Loucy (cell line): ENCODE results near the gene HBP1.

ENCODE experiments used
- H2AFZ ChIP-seq: fragments of 200-600 bp; sonication (generic); 2 replicates; pipeline ENCODE4 v1.6.0; 2016; ENCODE audit warnings: antibody characterized with exemption, mild to moderate bottlenecking, low read length, moderate library complexity
- H3F3A ChIP-seq: fragments of 200-600 bp; 2 replicates; pipeline ENCODE4 v1.6.0; 2016; ENCODE audit warnings: antibody characterized with exemption, low read depth, mild to moderate bottlenecking
- H3K27me3 ChIP-seq: fragments of 200-600 bp; sonication (generic); 2 replicates; pipeline ENCODE4 v1.6.1; 2014; ENCODE audit warnings: low read length, mild to moderate bottlenecking; ENCODE audit not compliant: insufficient read depth, poor library complexity, severe bottlenecking
- H3K36me3 ChIP-seq: fragments of 200-600 bp; sonication (generic); 2 replicates; pipeline ENCODE4 v1.6.1; 2016; ENCODE audit warnings: low read length; ENCODE audit not compliant: insufficient read depth
- H3K4me1 ChIP-seq: fragments of 200-600 bp; sonication (generic); 2 replicates; pipeline ENCODE4 v1.5.1; 2014; ENCODE audit warnings: low read length, mild to moderate bottlenecking; ENCODE audit not compliant: insufficient read depth, poor library complexity, severe bottlenecking
- H3K4me2 ChIP-seq: fragments of 200-600 bp; sonication (generic); 2 replicates; pipeline ENCODE4 v1.6.0; 2014; ENCODE audit warnings: antibody characterized with exemption, low read length, low read depth, mild to moderate bottlenecking; ENCODE audit not compliant: poor library complexity, severe bottlenecking
- H3K4me3 ChIP-seq: fragments of 200-600 bp; sonication (generic); 2 replicates; pipeline ENCODE4 v1.5.1; 2014; ENCODE audit warnings: low read length, mild to moderate bottlenecking, mixed read lengths; ENCODE audit not compliant: poor library complexity, severe bottlenecking
- H3K79me2 ChIP-seq: fragments of 200-600 bp; sonication (generic); 2 replicates; pipeline ENCODE4 v1.6.1; 2014; ENCODE audit warnings: low read length; ENCODE audit not compliant: insufficient read depth
- H3K9ac ChIP-seq: fragments of 200-600 bp; sonication (generic); 2 replicates; pipeline ENCODE4 v1.6.0; 2014; ENCODE audit warnings: mild to moderate bottlenecking, low read depth, low read length, moderate library complexity; ENCODE audit not compliant: poor library complexity, severe bottlenecking
- H3K9me2 ChIP-seq: fragments of 200-600 bp; sonication (generic); replicated peaks from 2 replicates; pipeline ENCODE4 v1.6.1; 2016; ENCODE audit warnings: low read depth, low read length, mixed read lengths
- H3K9me3 ChIP-seq: fragments of 200-600 bp; sonication (generic); 2 replicates; pipeline ENCODE4 v1.6.1; 2014; ENCODE audit warnings: mild to moderate bottlenecking, antibody characterized with exemption, low read length, low read depth; ENCODE audit not compliant: insufficient read depth
- H4K20me1 ChIP-seq: fragments of 200-600 bp; sonication (generic); 2 replicates; pipeline ENCODE4 v1.6.0; 2014; ENCODE audit warnings: antibody characterized with exemption, low read length, mild to moderate bottlenecking; ENCODE audit not compliant: insufficient read depth, poor library complexity, severe bottlenecking
- CTCF ChIP-seq: fragments of 200-600 bp; sonication (generic); conservative IDR thresholded peaks from 2 replicates; pipeline ENCODE4 v1.5.1; 2014; ENCODE audit warnings: mild to moderate bottlenecking, antibody characterized with exemption, low read length
- EZH2phosphoT487 ChIP-seq: fragments of 200-600 bp; IDR thresholded peaks from 2 replicates; pipeline ENCODE4 v1.6.1; 2018; ENCODE audit warnings: antibody characterized with exemption, mild to moderate bottlenecking, moderate library complexity, borderline replicate concordance

Gene HBP1

GRCh38 chr7:107123392-107123791 lies 45.4 kb upstream of the HBP1 start:
- no peak overlapping the region for H3K4me3 ChIP-seq
- H3K27me3 ChIP-seq = no peaks in the 10 kb centered on the region
- H3K79me2 ChIP-seq = no peaks in the 10 kb centered on the region
- H3K36me3 ChIP-seq = no peaks in the 10 kb centered on the region
- TF ChIP-seq CTCF (no peak), EZH2phosphoT487 (no peak)
- H2AFZ ChIP-seq = no peak overlapping the region
- 0 out of 2 replicates have a peak, but pooled peaks cover 5% of the 10 kb centered on the region for H3F3A ChIP-seq
- H3K4me1 ChIP-seq = peaks cover 11% of the 10 kb centered on the region
- H4K20me1 ChIP-seq = no peaks in the 10 kb centered on the region
- no peaks in the 10 kb centered on the region for H3K9me2 ChIP-seq
- no peak overlapping the region for H3K4me2 ChIP-seq
- H3K9ac ChIP-seq = no peak overlapping the region
- H3K9me3 ChIP-seq = no peaks in the 10 kb centered on the region

GRCh38 chr7:107125475-107125874 lies 43.3 kb upstream of the HBP1 start:
- H3K9me3 ChIP-seq = no peaks in the 10 kb centered on the region
- no peaks in the 10 kb centered on the region for H3K9me2 ChIP-seq
- no peak for TF ChIP-seq EZH2phosphoT487
- no peak for TF ChIP-seq CTCF
- H3K4me3 ChIP-seq = no peak overlapping the region
- no peaks in the 10 kb centered on the region for H3K36me3 ChIP-seq
- H2AFZ ChIP-seq = peak overlapping the region; percentile 28; the same call in 1 of the 2 replicates
- H3K4me2 ChIP-seq = no peak overlapping the region
- no peaks in the 10 kb centered on the region for H4K20me1 ChIP-seq
- H3K9ac ChIP-seq = no peak overlapping the region
- H3F3A ChIP-seq = 0 out of 2 replicates have a peak, but pooled peaks cover 5% of the 10 kb centered on the region
- no peaks in the 10 kb centered on the region for H3K79me2 ChIP-seq
- no peaks in the 10 kb centered on the region for H3K27me3 ChIP-seq
- peaks cover 11% of the 10 kb centered on the region for H3K4me1 ChIP-seq

- no peak for TF ChIP-seq CTCF
- TF ChIP-seq EZH2phosphoT487 = no peak
- no peaks in the 10 kb centered on the region for H3K9me3 ChIP-seq
- no peaks in the 10 kb centered on the region for H3K79me2 ChIP-seq
- H3K36me3 ChIP-seq = no peaks in the 10 kb centered on the region
- H3K9ac ChIP-seq = no peak overlapping the region
- H3F3A ChIP-seq = 0 out of 2 replicates have a peak, but pooled peaks cover 5% of the 10 kb centered on the region
- H2AFZ ChIP-seq = no peak overlapping the region
- H3K4me3 ChIP-seq = no peak overlapping the region
- H3K27me3 ChIP-seq = no peaks in the 10 kb centered on the region
- H3K9me2 ChIP-seq = no peaks in the 10 kb centered on the region
- peaks cover 11% of the 10 kb centered on the region for H3K4me1 ChIP-seq
- no peaks in the 10 kb centered on the region for H4K20me1 ChIP-seq
- no peak overlapping the region for H3K4me2 ChIP-seq
Measured at GRCh38 chr7:107128217-107128616, 40.6 kb upstream of the HBP1 start.
